SU-DHL-6 (cell line): Measurements from ENCODE around the gene GLIPR1.

Experiments used
- EZH2phosphoT487 ChIP-seq: fragments of 200-600 bp; sonication (generic), shearing (Covaris generic); conservative IDR thresholded peaks from 2 replicates; pipeline ENCODE4 v1.6.1; 2018; ENCODE audit warnings: mild to moderate bottlenecking, antibody characterized with exemption, low read length, moderate library complexity, mixed read lengths
- TF ChIP-seq, protein P1 (sequence below): fragments of 200-600 bp; sonication (generic); IDR thresholded peaks from one replicate; pipeline ENCODE4 v1.5.1; 2017; ENCODE audit warnings: antibody characterized with exemption, mild to moderate bottlenecking, low read length, moderate library complexity; ENCODE audit not compliant: insufficient read depth, poor library complexity, severe bottlenecking

DNA sequence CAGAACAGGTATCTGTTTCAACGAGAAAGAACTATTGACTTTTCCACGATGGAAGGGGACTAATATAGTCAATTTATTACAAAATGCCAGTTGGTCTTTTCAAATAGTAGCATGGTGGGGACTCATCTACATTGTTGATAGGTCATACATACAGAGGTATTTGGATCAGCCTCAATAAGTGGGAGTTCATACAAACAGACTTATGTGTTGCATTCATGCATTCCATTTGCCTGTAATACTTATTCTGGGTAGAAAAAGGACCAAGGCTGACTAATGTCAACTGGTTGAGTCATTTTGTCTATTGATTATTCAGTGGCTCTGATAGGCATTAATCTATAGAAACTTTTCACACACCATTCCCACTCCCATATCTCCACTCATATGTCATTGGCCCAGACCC, 41.5 kb upstream of the GLIPR1 start:
- TF ChIP-seq, protein P1, sequence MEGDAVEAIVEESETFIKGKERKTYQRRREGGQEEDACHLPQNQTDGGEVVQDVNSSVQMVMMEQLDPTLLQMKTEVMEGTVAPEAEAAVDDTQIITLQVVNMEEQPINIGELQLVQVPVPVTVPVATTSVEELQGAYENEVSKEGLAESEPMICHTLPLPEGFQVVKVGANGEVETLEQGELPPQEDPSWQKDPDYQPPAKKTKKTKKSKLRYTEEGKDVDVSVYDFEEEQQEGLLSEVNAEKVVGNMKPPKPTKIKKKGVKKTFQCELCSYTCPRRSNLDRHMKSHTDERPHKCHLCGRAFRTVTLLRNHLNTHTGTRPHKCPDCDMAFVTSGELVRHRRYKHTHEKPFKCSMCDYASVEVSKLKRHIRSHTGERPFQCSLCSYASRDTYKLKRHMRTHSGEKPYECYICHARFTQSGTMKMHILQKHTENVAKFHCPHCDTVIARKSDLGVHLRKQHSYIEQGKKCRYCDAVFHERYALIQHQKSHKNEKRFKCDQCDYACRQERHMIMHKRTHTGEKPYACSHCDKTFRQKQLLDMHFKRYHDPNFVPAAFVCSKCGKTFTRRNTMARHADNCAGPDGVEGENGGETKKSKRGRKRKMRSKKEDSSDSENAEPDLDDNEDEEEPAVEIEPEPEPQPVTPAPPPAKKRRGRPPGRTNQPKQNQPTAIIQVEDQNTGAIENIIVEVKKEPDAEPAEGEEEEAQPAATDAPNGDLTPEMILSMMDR, result no peak
- TF ChIP-seq EZH2phosphoT487, result no peak
